HG02571 (cell line): ENCODE results near the gene PVALEF.

Experiments used
- ATAC-seq: cut with Tn5 transposase; IDR thresholded peaks from one replicate; pipeline ENCODE4 v1.9.1; 2021; ENCODE audit warnings: mild to moderate bottlenecking, moderate library complexity; ENCODE audit not compliant: unreplicated experiment

PVALEF gene

DNA sequence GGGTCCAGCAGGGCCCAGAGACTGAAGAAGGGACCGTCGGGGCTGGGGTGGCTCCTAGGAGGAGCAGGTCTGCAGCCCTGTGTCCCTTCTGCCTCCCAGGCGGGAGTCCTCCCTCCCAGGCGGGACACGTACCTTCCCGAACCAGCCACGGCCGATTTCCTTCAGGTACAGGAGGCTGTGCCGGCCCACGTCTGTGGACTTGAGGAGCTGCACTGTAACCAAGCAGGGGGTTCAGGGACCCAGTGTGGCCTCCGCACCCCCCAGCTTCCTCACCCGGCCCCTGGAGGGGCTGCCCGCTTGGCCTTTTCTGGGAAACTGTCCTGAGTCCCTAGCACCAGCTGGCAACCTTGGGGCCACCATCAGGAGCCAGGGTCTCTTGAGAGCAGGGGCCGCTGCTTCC lies 37.0 kb upstream of the PVALEF start:
- no peak for ATAC-seq

GRCh38 chr17:81128774-81129173 lies 36.5 kb upstream of the PVALEF start:
- ATAC-seq: no peak

DNA sequence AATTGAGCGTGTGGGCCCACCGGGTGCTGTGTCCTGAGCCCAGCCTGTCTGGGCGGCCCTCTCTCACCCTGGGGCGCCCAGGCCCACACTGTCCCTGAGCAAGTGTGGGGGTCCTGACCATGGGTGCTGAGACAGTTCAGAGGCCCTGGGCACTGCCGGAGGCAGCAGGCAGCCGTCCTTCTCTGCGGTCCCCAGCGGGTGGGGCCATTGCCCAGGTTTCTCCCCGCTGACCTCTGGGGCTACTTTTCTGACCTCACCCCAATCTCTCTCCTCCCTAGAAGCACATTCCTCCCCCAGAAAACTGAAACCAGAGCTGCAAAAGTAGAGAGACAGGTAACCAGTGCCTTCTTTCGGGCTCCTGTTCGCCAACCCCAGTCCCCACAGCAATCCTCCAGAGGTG lies 36.0 kb upstream of the PVALEF start:
- ATAC-seq: no peak

DNA sequence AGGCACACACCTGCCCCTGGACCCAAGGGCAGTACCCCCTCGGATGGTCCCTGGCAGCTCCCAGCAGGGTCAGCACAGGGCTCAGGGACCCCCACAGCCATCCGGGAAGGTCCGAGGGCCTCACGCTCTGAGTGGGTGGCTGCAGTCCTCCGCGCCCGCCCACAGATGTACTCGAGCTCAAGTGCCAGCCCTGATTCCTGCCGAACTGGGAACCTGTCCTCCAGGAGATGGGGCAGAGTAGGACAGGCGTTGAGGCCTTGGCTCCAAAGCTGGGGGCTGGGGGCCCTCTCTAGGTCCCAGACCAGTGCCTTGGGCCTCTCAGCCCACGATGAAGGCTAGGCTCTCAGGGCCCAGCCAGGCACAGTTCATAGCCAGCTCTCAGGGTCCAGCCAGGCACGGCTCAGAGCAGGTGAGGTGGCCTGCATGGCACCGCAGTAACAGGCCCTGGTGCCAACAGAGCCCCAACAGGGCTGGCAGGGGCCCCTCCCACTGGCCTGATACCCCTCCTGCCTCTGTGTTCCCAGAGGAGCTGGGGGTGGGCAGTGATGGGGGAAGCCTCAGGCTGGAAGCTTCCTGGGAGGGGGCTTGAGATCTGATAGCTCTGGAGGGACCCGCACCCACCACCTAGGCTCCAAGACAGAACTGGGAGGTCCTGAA lies 35.5 kb upstream of the PVALEF start:
- ATAC-seq: no peak

- no peak for ATAC-seq
Measured at GRCh38 chr17:81130385-81131361, 34.6 kb upstream of the PVALEF start.

DNA sequence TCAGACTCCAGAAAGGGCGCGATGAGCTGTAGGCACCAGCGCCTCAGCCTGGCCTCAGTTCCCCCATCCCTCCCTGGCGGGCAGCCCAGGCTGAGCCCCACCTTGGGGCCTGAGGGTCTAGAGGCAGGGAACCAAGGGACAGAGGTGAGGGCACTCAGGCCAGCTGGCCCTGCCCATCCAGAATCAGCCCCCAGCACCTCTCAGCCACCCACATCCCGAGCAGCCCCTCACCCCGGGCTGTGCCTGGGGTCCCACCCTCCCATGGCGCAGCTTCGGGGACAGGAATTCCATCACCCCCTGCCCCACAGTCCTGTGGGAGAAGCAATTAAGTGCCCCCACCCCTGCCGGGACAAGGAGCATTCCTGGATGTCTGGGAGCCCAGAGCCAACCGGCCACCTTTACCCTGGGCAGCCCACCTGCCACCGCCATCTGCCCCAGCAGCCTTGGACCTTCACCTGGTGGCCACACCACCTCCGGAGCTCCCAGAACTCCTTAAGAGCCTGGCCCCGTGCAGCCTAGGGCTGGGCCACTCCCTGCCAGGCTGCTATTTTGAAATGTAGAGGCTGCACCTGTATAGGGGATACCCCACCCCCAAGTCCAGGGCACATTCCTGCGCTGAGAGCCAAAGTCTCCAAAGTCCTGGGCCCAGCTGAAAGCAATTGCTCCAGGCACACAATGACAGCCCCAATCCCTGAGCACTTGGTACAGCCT lies 33.7 kb upstream of the PVALEF start:
- ATAC-seq: no peak

DNA sequence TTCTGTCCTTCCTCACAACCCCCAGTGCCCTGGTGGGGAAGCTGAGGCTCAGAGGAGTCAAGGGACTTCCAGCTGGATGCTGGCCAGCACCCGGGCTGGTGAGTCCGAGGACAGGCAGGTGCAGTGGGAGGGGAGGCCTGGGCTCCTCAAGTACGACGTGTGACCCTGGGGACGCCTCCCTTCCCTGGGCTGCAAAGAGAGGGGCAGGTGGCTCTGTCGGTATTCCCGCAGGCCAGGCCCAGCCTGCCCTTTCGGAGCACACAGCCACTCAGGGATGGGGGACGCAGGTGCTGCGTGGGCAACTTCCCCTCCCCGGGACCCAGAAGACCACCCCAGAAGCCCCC lies 33.1 kb upstream of the PVALEF start:
- no peak for ATAC-seq

DNA sequence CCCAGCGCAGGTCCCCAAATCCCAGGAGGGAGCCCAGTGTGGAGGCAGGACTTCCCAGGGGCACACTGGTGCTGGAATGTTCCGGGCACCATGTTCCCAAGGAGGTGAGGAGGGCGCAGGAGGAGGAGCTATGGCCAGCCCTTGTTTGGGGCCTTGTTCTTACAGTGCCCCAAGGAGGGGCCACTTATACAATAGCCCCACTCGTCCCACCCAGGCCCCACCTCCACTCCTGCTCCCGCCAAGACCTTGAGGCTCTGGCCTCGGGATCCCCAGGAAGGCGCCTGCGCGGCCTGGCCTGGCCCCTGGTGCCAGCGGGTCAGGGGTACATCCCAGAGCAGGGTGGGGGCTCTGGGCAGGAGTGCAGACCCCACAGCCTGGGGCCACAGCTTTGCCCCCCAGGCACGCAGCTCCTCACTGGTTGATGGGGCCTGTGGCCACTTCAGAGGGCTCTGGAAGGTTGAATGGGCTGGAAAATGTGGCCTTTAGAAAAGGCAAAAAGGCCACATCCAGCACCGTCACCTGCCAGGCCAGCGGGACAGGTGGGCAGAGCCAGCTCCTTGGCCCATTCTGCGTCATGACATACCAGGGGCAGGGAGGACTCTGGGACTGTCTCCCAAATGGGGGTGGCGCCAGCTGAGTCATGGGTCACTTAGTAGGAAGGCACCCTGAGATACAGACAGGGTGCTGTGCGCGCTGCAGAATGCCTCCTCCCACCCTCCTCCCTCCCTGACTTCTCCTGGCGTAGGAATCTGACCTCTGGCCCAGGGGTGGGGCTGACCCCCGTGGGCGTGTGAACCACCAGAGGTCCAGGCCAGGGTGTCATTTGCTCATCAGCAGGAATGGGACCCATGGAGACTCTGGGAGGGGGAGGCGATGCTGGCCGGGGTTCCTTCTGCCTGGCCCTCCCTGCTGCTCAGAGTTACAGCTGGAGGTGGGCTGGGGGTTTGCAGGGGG lies 32.3 kb upstream of the PVALEF start:
- no peak for ATAC-seq

GRCh38 chr17:81134064-81134781 lies 31.1 kb upstream of the PVALEF start:
- ATAC-seq: no peak

DNA sequence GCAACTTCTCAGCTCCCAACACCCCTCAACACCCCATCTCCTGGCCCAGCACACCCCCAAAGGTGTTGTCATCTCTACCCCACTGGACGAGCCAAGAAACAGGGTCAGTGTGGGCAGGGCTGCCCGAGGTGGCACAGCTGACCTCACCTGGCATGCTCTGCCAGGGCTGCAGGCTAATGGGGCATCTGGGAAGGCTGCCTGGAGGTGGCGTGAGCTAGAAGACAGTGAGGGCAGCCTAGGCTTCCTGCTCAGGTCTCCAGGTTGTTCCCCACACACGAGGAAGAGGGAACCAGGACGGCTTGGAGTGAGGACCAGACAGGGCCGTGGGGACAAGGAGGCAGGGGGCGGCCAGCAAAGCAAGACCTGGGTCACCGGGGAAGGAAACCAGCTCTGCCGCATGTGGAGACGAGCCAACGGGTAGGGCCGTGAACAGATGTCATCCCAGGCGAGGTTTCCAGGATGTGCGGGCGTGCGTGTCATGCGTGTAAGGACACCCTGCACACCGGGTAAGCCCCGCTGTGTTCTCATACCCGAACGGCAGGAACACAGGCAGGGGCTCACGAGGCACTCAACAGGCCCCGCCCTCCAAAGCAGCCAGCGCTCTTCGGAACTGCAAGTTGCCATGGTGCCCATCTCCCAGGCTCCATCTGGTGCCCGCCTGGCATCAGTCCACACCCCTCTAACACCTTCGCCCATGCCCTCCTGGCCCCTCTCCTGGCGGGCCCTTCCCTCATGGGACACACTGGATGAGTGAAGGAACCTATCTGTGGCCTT lies 29.6 kb upstream of the PVALEF start:
- ATAC-seq: no peak

DNA sequence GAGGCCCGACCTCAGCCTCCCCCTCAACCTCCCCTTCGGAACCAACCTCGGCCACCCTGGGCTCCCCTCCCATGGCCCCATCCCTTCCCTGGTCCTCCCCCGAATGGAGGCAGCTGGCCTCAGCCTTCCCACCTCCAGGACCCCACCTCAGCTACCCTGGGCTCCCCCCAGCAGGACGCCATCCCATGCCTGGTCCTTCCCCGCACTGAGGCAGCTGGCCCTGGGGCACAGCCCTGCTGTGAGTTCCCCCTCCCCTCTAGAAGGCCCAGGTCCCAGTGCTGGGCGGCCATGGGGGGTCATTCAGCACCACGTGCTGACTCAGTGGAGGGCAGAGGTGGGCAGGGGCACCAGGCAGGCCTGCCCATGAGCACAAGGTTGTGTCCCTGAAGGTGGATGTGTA lies 28.9 kb upstream of the PVALEF start:
- ATAC-seq: no peak

- no peak for ATAC-seq
Measured at GRCh38 chr17:81137248-81137647, 28.1 kb upstream of the PVALEF start.

DNA sequence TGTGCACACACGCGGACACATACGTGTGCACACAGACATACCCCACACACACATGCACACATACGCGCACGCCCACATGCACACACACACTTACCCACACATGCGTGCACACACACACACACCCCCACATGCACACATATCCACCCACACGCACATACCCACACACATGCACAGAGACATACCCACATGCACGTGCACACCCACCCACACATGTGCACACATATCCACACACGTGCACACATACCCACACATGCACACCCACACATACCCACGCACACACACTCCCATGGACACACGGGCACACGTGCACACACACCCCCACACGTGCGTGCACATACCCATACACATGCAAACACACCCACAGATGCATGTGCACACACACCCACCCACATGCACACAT lies 27.2 kb upstream of the PVALEF start:
- no peak for ATAC-seq

- ATAC-seq: no peak
Measured at GRCh38 chr17:81138500-81138899, 26.8 kb upstream of the PVALEF start.

GRCh38 chr17:81139428-81139827 lies 25.9 kb upstream of the PVALEF start:
- ATAC-seq: no peak

DNA sequence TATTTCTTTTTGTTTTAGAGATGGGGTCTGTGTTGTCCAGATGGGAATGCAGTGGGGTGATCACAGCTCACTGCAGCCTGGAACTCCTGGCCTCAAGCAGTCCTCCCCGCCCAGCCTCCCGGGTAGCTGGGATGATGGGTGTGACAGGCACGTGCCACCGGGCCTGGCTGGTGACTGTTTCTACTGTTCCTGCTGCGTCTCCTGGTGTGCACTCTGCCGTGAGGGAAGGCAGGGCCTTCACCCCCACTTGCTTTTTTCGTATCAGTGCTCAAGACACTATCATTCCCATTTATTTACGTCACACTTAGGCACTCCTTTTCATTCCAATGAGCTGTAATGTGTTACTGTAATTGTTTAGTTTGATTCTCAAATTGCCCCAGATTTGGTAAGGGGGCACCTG lies 25.3 kb upstream of the PVALEF start:
- ATAC-seq: no peak

- ATAC-seq: no peak
Measured at GRCh38 chr17:81140695-81141094, 24.6 kb upstream of the PVALEF start.

- ATAC-seq: no peak
Measured at GRCh38 chr17:81142301-81143199, 22.8 kb upstream of the PVALEF start.
